ENCODE data around the gene BCAP31.

BCAP31 gene

DNA sequence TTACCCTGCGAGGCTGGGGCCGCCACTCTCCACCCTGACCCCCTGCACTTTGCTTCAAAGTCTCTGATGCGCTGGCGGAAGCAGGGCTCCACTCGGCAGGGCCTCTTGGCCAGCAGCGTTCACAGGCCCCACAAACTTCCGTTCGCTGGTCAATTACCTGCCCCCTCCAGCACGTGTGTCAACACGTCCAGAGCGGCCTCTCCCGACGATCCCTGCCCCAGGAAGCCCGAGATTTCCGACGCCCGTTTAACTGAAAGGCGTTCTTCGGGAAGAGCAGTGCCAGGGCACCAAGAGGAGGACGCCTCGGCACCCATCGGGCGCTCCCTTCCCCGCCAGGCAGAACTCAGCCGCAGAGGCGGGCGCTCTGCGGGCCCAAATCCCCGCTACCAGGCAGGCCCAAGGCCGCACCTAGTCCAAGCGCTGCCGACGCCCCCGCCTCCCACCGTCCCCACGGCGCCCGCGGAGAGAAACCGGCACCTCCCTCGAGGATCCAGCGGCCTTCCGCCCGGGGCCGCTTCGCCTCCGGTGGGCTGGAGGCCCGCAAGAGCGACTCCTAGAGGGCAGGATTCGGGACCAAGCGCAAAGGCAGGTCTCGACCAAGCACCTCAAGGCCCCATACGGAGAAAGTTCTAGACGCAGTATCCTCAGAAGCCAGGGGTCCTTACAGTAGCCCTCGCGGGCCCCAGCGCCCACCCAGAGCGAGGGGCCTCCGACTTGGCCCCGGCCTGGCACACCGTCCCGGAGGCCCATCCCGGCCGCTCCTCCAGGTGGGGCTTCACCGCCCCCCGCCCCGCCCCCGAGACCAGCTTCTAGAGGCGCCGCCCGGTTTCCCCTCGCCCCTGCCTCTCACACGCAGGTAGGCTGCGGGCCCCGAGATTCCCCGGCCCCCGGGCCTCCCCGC is 586 bp downstream of the BCAP31 start:
- peak overlapping the region; percentile 87 for H3K4me3 ChIP-seq (ENCODE audit: low read depth, low read length)
- TF ChIP-seq, protein P1, sequence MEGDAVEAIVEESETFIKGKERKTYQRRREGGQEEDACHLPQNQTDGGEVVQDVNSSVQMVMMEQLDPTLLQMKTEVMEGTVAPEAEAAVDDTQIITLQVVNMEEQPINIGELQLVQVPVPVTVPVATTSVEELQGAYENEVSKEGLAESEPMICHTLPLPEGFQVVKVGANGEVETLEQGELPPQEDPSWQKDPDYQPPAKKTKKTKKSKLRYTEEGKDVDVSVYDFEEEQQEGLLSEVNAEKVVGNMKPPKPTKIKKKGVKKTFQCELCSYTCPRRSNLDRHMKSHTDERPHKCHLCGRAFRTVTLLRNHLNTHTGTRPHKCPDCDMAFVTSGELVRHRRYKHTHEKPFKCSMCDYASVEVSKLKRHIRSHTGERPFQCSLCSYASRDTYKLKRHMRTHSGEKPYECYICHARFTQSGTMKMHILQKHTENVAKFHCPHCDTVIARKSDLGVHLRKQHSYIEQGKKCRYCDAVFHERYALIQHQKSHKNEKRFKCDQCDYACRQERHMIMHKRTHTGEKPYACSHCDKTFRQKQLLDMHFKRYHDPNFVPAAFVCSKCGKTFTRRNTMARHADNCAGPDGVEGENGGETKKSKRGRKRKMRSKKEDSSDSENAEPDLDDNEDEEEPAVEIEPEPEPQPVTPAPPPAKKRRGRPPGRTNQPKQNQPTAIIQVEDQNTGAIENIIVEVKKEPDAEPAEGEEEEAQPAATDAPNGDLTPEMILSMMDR (IDR thresholded peaks at IDR 0.05; ENCODE audit: low read depth, low read length, missing control alignments), result peak; percentile 52
- DNase-seq (ENCODE audit: low read depth), result no peak

DNA sequence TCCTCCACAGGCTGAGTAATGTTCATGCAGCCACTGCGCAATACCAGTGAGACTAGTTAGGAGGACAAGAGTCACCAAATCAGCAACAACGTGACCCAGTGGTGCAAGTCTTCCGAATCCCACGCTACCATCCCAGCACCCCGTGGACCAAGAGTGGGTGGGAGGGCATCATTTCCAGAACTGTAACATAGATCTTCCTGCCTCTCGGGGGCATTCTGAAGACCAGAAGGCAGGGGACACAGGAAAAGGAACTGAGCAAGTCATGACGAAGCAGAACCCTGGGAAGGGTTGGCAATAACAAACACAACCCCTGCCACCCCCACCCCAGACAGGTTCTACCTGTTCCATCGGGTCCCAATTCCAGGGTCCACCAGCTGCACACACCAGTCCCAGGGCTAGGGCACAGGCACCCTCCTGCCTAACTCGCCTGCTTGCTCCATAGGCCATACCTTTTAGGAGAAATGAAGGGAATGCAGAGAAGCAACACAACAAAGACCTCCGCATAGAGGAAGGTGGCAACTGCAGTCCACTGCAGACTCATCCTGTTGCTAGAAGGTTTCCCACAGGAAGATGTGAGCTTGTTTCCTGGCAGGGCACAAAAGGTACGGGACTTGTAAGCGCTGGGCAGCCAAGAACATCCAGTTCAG is 1.4 kb downstream of the BCAP31 start:
- TF ChIP-seq, protein P1 (IDR thresholded peaks at IDR 0.05; ENCODE audit: low read depth, low read length, missing control alignments), result no peak
- no peak for DNase-seq (ENCODE audit: low read depth)
- peak overlapping the region; percentile 87 for H3K4me3 ChIP-seq (ENCODE audit: low read depth, low read length)

DNA sequence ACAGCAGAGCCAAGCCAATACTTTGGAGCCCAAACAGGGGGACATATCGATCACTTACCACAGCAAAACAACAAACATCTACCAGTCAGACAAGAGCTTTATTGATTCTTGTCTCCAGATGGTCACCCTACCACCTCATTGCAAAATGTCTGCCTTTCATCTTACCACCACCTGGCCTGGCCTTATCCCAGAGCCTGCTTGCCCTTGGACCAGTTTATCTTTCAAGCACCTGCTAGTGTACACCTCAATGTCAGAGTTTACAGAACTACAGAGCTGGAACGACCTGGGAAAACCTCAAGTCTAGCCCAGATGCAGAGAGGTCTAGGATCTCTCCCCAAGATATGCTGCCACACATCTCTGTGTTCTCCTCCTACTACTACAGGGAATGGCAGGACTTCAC is 4.5 kb downstream of the BCAP31 start:
- H3K4me3 ChIP-seq (ENCODE audit: low read depth, low read length), result no peak overlapping the region
- DNase-seq (ENCODE audit: low read depth), result no peak
- TF ChIP-seq, protein P1 (IDR thresholded peaks at IDR 0.05; ENCODE audit: low read depth, low read length, missing control alignments), result no peak

DNA sequence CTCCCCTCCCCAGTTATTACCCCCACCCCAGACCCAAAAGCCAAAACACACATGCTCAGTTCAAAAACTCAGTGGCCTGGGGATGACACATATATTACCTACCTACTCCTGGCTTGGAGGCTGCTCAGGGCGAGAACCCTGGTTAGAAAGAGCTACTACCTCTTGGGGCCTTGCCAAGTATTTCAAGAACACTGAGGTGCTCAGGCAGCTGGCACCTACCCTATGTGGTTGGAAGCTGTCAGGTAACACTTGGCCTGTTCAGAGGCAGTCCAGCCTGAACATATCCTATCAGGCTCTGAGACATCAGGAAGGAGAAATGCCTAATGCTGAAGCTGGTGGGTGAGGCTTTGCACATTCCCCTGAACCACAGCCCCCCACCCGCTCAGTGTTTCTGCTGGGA is 4.9 kb downstream of the BCAP31 start:
- TF ChIP-seq, protein P1 (IDR thresholded peaks at IDR 0.05; ENCODE audit: low read depth, low read length, missing control alignments), result no peak

DNA sequence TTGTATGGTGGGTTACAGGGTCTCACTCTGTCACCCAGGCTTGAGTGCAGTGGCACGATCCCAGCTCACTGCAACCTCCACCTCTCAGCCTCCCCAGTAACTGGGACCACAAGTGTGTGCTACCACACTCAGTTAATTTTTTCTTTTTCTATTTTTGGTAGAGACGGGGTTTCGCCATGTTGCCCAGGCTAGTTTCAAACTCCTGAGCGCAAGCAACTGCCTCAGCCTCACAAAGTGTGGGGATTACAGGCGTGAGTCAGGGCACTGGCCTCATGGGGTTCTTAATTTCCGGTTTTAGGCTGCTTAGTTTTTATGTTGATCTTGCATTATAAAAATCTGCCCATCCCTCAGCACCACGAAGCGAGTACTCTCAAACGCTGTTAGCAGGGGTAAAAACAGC is 6.7 kb downstream of the BCAP31 start:
- no peak overlapping the region for H3K4me3 ChIP-seq (ENCODE audit: low read depth, low read length)
- TF ChIP-seq, protein P1 (IDR thresholded peaks at IDR 0.05; ENCODE audit: low read depth, low read length, missing control alignments), result no peak
- DNase-seq (ENCODE audit: low read depth), result no peak

More for the DNA sequence above, 4.9 kb downstream of the BCAP31 start:
- no peak for DNase-seq (ENCODE audit: low read depth)
- no peak overlapping the region for H3K4me3 ChIP-seq (ENCODE audit: low read depth, low read length)

DNA sequence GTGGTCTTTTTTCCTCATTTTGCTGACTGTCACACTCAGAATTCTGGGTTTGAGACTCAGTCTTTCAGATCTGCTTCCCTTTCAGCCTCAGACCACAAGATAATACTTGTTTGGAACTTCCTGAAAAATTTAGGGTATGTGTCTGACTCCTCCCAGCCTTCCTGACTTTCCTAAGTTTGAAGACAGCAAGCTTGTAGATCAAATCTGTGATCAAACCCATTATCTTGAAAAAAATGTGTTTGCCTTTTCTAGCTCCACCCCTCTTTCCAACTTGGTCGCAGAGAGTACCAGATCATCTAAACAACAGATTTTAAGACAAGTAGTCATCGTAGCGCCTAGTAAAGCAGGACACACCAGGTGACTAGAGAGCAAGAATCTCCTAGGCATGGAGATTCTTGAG is 9.9 kb downstream of the BCAP31 start:
- TF ChIP-seq, protein P1 (IDR thresholded peaks at IDR 0.05; ENCODE audit: low read depth, low read length, missing control alignments), result no peak
- H3K4me3 ChIP-seq (ENCODE audit: low read depth, low read length), result no peak overlapping the region
- no peak for DNase-seq (ENCODE audit: low read depth)

All from GM12864 (cell line).